PFSK-1 (cell line): ENCODE data around the gene EPHA4.

Experiments used
- POLR2AphosphoS5 ChIP-seq: IDR thresholded peaks from 2 replicates; pipeline ENCODE4 v1.6.1; 2012; ENCODE audit warnings: low read depth, mild to moderate bottlenecking, control low read depth, low read length, moderate library complexity
- SIN3A ChIP-seq: IDR thresholded peaks from 2 replicates; pipeline ENCODE4 v1.6.1; 2012; ENCODE audit warnings: mild to moderate bottlenecking, low read length, moderate library complexity, borderline replicate concordance; ENCODE audit not compliant: insufficient read depth
- TAF1 ChIP-seq: IDR thresholded peaks from 2 replicates; pipeline ENCODE4 v1.6.1; 2012; ENCODE audit warnings: low read length, control low read depth, borderline replicate concordance; ENCODE audit not compliant: insufficient read depth

GRCh38 chr2:221385716-221386115 lies 186.4 kb downstream of the EPHA4 start:
- TF ChIP-seq TAF1, result no peak
- no peak for TF ChIP-seq POLR2AphosphoS5
- TF ChIP-seq SIN3A, result no peak
